Hepatic stellate cell (primary cell): ENCODE measurements around the gene NFU1.
"Not testable (repeated sequence)": the region's sequence is repeated elsewhere in the genome, so short reads cannot be mapped to it uniquely, and the experiment has no call there.

Experiments
- DNase-seq: peaks from one replicate; pipeline ENCODE4 v3.0.0; 2011; ENCODE audit warnings: low spot score

NFU1 gene

GRCh38 chr2:69450735-69451416, 13.6 kb upstream of the NFU1 start:
- DNase-seq = no peak

GRCh38 chr2:69449906-69450305, 12.7 kb upstream of the NFU1 start:
- DNase-seq = no peak

DNA sequence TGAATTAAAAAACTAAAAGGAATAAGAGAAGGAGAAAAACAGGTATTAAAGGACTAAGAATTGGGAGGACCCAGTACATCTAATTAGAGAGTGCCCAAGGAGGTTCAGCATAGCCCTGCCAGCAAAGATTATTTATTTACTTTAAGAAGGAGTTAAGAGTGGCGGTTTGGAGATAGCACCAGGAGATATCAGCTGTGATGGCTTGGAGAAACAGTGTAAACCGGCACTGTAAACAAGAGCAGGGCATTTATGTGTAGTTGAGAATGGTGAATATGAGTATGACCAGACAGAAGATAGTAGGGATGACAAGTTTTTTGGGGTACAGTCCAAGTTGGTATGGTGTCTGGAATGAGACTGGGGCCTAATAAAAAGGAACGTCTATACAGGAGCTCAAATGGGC, 6.4 kb upstream of the NFU1 start:
- not testable (repeated sequence) for DNase-seq

- not testable (repeated sequence) for DNase-seq
Observed at GRCh38 chr2:69439499-69439898, 2.3 kb upstream of the NFU1 start.

GRCh38 chr2:69438580-69438979, 1.3 kb upstream of the NFU1 start:
- no peak for DNase-seq

- DNase-seq = no peak
Observed at GRCh38 chr2:69437751-69438154, 518 bp upstream of the NFU1 start.

DNA sequence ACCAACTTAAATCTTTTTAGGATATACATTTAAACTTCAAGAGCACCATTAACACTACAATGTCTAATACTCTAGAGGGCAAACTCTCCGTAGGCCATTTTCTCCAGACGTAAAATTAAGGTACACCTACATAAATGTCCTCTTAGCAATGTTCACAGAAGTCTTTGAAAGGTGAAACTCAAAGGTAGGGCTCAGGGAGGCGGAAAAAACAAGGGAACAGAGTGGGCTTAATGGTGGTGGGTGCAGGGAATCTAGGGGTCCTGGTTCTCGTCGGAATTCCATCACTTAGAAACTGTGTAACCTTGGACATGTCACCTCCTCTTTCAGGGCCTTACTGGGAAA, 668 bp downstream of the NFU1 start:
- no peak for DNase-seq

- DNase-seq = no peak
Observed at GRCh38 chr2:69434753-69435152, 2.5 kb downstream of the NFU1 start.

DNA sequence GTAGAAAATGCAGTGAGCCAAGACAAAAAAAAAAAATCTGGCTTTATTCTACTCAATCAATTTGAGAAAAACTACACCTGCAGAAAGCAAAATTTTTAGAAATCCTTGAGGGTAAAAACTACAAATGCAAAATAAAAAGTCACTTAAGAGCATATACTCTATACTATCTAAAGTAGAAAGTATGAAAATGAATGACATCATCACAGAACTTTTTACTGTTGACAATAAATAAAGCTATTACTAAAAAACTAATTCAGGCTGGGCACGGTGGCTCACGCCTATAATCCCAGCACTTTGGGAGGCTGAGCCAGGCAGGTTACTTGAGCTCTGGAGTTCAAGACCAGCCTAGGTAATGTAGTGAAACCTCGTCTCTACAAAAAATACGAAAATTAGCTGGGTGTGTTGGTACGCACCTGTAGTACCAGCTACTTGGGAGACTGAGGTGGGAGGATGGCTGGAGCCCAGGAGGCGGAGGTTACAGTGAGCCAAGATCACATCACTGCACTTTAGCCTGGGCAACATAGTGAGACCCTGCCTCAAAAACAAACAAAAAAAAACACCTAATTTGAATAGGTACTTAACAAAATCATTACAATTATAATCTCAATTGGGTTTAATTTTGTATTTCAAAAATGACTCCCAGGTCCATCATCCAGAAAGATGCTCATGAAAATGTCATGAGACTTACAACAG, 7.6 kb downstream of the NFU1 start:
- no peak for DNase-seq

DNA sequence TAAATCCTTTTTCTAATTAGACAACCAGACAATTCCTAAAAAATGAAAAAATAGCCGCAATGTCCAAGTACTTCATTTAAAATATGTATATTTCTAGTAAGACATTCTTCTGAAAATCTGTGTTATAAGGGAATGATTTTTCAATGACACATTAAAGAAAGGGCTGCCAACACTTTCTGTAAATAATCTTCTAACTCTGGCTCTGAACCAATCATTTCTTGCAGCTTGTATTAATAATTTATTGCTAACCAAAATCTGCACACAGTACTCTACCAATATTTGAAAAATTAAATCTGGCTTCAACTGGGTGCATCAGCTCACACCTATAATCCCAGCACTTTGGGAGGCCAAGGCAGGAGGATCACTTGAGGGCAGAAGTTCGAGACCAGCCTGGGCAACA, 8.3 kb downstream of the NFU1 start:
- no peak for DNase-seq

DNA sequence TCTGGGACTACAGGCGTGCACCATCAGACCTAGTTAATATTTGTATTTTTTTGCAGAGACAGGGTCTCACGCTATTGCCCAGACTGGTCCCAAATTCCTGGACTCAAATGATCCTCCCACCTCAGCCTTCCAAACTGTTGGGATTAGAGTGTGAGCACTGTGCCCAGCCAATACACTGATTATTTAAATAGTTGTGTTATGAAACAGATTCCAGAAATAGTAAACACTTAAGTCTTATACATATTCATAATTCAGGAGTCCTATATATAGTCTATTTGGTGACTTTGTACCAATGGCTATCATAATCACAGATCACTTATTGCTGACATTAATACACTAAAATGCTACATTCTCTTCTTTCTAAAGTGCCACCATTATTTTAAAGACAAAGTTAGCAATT, 12.8 kb downstream of the NFU1 start:
- DNase-seq = no peak

DNA sequence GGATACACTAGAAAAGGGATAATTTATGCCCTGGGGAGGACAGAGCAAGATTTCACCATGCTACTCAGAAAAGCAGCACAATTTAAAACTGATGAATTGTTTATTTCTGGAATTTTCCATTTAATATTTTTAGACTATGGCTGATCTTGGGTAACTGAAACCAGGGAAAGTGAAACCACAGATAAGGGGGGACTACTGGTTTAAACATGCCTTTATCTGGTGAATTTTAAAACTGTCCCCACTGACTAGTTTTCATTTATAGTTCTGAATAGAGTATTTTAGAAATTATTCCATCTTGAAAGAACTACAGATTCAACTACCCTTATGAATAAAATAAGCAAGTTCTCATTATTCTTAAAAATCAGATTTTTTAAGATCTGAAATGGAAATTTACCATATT, 15.0 kb downstream of the NFU1 start:
- DNase-seq = no peak

DNA sequence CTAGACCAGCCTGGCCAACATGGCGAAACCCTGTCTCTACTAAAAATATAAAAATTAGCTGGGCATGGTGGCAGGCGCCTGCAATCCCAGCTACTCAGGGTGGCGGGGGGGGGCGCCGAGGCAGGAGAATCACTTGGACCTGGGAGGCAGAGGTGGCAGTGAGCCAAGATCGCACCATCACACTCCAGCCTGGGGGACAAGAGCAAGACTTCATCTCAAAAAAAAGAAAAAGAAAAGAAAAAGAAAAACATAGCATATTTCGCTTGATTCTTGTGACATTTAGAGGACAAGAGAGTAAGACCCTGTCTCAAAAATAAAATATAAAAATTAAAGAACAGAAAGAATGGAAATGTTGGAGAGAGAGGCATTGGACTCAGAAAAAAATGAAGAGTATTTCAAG, 18.1 kb downstream of the NFU1 start:
- not testable (repeated sequence) for DNase-seq

- DNase-seq = no peak
Observed at GRCh38 chr2:69416147-69416546, 21.1 kb downstream of the NFU1 start.

DNA sequence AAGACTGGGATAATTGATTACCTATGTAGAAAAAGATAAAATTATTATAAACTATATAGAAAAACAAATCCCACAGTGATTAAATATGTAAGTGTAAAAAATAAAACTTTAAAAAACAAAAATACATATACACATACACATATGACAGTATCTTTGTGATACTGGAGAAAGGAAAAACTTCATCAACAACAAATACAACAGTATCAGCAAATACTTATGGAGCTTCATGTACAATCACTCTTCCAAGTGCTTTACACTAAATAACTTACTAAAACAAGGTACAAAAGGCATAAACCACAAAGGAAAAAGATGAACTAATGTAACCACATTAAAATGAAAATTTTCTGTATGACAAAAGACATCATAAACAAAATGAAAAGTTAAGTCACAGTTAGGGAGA, 26.1 kb downstream of the NFU1 start:
- no peak for DNase-seq

DNA sequence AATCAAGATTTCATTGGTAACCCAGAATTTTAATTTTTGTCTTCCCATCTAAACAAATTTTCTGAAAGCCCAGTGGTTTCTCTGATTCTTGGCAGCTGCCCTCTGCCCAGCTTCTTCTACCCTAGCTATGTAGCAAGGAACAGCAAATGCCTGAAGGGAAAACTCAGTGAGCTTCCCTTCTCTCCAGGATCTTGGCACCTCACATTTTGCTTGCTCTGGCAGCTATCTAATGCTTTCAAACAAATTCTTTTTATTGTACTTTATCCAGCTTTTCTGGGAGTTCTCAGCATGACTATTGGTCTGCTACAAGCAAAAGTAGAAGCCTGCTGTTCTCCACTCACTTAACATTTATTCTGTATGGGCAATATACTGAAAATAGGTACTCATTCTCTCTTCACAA, 31.9 kb downstream of the NFU1 start:
- no peak for DNase-seq

DNA sequence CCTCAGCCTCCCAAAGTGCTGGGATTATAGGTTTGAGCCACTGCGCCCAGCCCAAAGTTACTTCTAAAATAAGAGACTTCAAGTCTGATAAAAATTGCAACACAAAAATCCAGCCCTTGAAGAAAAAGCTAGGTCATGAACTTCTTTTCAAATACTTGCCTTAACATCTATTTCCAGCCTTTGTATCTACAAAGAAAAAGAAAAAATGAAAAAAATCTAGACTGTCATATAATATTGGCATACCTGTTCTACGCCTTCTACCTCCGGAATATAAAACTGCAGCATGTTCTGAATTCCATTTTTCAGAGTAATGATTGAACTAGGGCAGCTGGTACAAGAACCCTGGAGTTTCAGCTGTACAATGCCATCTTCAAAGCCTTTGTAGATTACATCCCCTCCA, 37.1 kb downstream of the NFU1 start:
- DNase-seq = no peak

DNA sequence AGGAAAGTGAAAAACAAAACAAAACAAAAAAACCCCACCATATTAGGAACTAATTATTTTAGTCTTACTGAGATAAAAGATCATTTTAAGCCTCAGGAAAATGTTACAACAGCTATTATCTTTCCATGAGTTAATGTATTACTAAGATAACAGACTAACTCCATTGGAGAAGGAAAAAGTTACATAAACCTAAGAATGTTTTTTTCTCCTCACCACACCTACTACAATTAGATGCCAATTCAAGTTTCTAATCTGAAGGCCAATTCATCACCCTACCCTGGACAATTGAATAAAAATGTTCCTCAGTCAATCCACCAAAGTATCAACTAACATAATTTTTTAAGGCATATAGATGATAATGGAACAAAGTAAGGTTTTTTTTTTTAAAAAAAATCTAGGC, 40.0 kb downstream of the NFU1 start:
- DNase-seq = no peak

DNA sequence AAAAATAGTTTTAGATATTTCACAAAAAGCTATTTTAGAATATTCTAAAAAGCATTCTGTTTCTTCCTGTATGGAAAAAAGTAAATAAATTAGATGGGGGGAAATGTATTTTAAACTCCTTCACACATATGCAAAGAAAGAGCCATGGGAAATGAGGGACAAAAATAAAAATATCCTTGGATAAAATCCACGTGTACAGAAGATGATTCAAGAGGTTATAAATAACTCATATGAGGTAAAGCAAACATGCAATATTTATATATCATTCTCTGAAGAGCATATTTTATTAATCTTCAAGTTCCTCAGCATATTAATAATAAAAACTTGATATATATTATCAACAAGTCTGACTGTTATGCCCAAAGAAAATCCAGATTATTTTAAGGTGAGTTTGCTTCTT, 41.4 kb downstream of the NFU1 start:
- no peak for DNase-seq

DNA sequence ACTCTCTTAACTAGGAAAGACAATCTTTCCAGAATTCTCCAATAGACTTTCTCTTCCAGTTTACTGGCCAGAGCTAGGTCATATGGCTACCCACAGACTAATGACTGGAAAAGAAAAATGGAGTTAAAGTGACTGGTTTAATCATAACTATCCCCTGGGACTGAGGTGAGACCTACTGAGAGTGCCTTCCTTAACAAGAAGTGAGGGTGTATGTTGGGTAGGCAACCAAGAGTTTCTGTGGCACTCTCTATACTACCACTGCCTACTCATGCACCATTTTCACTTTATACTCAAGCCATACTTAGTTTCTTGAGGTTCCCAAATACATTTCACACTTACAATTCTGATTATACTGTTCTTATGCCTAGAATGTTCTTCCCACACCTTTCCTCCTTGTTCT, 43.3 kb downstream of the NFU1 start:
- no peak for DNase-seq

- no peak for DNase-seq
Observed at GRCh38 chr2:69390471-69390870, 46.8 kb downstream of the NFU1 start.

DNA sequence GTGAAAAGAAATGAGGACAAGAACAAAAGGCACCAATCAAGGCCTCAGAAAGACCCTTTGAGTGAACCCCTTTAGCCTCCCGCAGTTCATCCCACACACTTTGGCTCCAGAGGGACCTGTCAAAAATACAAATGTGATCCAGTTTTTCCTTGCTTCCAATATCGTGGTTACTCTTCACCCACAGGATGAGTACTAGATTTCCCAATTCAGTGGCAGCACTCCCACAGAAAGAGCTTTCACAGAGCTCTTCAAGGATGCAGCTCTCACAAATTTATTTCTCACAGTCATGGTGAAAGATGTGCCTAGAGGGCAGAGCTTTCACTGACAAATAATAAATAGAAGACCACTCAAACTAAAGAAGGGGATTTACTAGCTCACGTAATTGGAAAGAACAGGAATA, 47.2 kb downstream of the NFU1 start:
- DNase-seq = no peak

- DNase-seq = no peak
Observed at GRCh38 chr2:69389271-69389670, 48.0 kb downstream of the NFU1 start.

- no peak for DNase-seq
Observed at GRCh38 chr2:69387770-69388481, 49.3 kb downstream of the NFU1 start.
